HG03439 (cell line): ENCODE measurements around the gene CACNA1E.

Experiments
- ATAC-seq: cut with Tn5 transposase; IDR thresholded peaks from one replicate; pipeline ENCODE4 v1.9.1; 2021; ENCODE audit warnings: mild to moderate bottlenecking, moderate library complexity; ENCODE audit not compliant: unreplicated experiment

CACNA1E gene

GRCh38 chr1:181559142-181559541 is 75.8 kb downstream of the CACNA1E start:
- no peak for ATAC-seq

DNA sequence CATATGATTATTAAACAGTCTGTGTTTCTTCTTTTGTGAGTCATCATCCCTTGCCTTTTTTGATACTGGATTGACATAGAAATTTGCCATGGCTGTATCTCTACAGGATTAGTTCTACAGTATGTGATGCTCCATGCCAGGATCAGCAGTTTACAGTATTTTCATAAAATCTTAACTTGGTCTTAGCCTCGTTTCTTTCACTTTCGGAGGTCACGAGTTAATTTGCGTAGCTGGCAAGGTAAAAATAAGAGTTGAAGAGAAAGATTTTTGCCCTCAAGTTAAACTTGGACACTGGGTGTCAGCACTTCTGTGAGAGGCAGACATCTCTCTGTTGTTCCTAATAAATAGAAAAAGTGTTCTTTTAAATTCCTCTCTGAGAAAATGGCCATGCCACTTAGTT is 79.1 kb downstream of the CACNA1E start:
- no peak for ATAC-seq

- no peak for ATAC-seq
Measured at GRCh38 chr1:181568736-181569135, 85.4 kb downstream of the CACNA1E start.

GRCh38 chr1:181577475-181577874 is 94.2 kb downstream of the CACNA1E start:
- no peak for ATAC-seq

- ATAC-seq, result no peak
Measured at GRCh38 chr1:181583598-181583997, 100.3 kb downstream of the CACNA1E start.

GRCh38 chr1:181587870-181588438 is 104.6 kb downstream of the CACNA1E start:
- no peak for ATAC-seq

DNA sequence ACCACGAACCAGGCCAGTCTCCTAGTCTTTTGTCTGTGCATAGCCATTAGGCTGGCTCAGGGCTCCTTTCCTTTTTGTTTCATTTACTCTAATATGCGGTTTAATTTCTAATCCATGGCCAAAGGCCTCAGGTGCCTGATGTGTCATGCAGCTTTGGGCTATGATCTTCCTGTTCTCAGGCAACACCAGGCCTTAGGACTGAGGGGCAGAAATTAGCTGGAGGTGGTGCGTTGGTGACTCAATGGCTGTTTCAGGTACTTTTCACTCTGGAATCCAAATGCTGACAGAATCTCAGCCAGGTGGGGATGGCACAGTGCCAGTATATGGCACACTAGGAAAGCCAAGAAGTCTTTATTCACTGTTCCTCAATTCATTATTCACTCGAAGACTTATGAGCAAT is 105.3 kb downstream of the CACNA1E start:
- ATAC-seq, result no peak

DNA sequence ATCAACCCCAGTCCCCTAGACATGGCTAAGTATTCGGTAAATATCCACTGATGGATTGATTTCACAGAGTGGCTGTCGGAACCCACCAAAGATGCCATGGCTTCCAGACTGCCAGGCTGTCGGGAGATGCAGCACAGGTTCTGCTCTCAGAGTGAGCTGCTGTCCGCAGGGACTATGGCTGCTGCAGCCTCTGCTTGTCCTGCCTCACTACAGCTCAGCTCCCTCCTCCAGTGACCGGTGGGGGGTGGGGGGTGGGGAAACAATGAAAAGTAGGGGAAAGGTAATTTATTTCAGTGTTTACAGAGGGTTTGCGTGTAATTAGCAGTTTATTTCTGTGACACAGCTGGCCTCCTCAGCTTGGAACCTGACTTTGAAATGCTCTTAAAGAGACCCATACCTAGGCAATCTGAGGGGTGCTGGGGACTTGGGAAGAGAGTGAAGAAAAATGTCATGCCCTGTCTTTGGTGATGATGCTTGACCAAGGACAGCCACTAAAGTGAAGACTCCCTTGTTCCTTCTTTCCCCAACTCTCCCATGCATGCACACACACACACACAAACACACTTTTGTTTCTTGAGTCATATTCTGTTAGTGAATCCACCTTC is 109.0 kb downstream of the CACNA1E start:
- ATAC-seq, result no peak

- ATAC-seq, result no peak
Measured at GRCh38 chr1:181593042-181593441, 109.7 kb downstream of the CACNA1E start.

DNA sequence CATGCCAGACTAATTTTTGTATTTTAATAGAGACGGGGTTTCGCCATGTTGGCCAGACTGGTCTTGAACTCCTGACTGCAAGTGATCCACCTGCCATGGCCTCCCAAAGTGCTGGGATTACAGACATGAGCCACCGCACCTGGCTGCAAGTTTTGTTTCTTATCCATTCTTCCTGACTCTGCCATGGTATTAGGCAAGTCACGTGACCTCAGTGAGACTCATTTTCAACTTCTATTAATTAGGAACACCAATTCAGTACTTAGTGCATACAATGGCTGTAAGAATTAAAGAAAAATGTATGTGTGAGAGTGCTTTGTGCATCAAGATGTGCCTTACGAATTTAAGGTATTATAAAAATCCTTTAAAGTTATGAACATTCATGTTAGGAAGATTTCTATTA is 111.2 kb downstream of the CACNA1E start:
- no peak for ATAC-seq

DNA sequence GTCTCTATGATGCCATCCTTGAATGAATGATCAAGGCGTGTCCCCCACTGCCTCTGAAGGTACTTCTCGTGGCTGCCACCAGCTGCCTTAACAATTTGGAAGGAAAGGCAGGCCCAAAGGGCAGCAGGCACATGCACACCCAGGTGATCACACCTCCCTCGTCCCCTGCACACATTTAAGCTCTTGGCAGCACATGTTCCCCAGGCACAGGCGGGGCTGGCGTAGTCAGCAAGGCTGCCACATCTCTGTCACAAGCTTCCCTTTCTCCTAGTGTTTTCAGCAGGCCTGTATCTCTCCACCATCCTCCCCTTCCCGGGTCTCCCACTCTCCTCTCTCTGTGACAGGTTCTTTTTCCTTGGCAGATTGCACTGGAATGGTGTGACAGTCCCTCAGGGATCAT is 111.9 kb downstream of the CACNA1E start:
- no peak for ATAC-seq

- ATAC-seq, result no peak
Measured at GRCh38 chr1:181601186-181601950, 118.1 kb downstream of the CACNA1E start.

- no peak for ATAC-seq
Measured at GRCh38 chr1:181603735-181604410, 120.6 kb downstream of the CACNA1E start.

DNA sequence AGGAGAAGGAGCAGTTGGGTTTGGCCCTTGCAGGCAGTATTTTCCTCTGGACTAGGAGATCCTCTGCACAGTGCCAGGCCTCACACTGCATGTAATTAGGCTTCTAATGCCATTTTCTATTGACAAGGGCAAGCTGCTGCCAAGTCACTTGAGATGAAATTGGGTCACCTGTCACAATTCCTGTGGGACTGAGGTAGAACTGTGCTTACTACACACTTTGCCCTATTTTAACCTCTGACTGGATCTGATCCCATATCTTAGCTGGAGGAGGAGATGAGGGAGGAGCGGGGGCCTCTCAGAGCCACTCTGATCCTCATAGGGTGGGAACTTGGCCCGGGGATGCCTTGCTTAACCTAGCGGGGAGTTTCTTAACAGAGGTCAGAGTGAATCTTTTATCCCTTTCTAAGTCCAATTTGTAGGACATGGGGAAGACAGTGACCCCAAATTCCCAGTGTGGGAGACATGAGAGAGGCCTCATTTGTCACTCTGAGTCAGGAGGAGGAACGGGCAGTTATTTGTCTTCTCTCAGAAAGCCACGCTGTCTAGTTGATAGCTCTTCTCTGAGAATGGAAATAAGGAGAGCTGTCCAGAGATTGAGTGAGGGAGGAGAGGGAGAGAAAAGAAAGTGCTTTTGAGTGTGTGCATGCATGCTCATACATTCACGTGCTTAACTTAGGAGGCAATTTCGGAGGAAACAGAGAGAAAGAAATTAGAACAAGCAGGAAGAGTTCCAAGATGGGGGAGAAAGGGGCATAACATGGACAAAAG is 121.3 kb downstream of the CACNA1E start:
- no peak for ATAC-seq

DNA sequence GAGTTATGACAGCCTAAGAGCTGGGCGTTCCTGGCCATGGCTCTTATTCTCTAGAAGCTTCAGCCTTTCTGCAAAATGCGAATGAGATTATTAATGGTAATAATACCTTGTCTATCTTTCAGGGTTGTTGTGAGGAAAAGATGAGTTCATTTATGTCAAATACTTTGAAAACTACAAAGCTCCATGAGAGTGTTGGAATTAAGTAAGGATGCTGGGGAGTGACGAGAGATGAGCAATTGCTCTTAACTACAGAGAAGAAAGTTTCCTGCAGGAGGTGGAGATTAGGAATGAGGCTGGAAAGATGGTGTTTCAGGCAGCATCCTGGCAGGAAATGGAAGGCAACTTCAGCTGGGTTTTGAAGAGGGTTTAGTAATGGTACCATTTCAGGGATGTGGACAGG is 124.2 kb downstream of the CACNA1E start:
- ATAC-seq, result no peak

- ATAC-seq, result no peak
Measured at GRCh38 chr1:181608386-181608785, 125.1 kb downstream of the CACNA1E start.

DNA sequence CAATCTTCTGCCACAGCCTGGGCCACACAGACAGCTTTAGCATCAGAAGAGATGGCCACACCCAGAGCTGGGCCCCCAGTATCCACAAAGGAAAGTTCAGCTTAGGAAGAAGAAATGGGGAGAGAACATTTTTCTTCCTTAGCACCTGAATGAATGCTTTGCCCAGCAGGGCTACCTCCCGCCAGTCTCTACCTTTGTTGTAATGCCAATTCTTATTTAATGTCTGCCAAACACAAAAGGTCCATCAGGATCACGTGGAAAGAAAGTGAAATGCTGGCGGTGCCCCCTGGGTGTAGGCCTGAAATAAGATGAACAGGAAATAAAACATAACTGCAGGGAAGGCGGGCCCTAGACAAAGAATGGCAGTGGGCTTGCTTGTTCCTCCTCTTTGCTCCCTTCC is 125.6 kb downstream of the CACNA1E start:
- ATAC-seq, result no peak

- ATAC-seq, result no peak
Measured at GRCh38 chr1:181612100-181612499, 128.8 kb downstream of the CACNA1E start.

DNA sequence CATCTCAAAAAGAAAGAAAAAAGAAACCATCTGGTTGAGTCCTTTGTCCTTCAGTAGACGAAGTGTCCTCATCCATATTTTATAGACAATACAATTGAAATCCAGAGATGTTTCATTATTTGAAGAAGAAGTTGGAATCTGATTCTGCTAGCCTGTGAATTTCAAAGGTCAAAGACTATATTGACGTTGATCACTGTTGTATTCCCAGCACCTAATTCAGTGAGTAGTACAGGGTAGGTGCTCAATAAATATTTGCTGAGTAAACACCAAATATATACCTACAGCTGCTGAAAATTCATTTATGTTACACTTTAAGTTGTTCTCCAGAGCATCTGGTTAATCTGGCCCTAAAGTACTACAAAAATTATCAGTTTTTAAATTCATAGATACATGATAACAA is 135.2 kb downstream of the CACNA1E start:
- no peak for ATAC-seq

DNA sequence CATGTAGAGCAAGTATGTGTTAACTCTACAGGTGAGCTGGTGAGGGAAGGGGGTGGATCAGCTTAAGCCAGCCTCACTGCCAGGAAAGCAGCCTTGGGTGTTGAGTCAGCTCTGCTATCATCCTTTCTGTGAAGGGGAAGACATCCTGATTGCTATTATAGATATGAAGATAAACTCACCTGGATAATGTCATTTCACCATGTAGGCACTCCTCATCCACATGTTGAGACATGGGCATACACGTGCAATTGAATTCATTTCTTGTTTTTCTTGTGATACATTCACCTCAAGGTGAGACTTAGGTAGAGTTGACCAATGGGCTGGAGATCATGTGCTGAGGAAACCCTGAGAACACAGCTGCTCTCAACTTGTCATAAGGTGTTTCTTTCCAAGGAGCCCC is 136.9 kb downstream of the CACNA1E start:
- no peak for ATAC-seq

DNA sequence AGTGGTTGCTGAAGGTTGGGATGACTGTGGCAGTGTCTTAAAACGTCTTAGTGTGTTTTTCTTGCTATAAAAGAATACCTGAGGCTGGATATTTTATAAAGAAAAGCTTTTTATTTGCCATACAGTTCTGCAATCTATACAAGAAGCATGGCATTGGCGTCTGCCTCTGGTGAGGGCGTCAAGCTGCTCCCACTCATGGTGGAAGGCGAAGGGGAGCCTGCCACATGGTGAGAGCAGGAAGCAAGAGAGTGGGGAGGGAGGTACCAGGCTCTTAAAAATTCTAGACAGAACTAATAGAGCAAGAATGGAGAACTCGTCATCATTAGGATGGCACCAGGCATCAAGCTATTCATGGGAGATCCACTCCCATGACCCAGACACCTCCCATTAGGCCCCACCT is 140.5 kb downstream of the CACNA1E start:
- ATAC-seq, result no peak
